Neutrophil (primary cell): ENCODE data around the gene HNRNPAB.

Experiments used
- H3K27ac ChIP-seq: fragments of 200-600 bp; sonication (generic); 2 replicates; pipeline ENCODE4 v1.5.1; 2016; ENCODE audit warnings: mild to moderate bottlenecking, moderate library complexity
- H3K27me3 ChIP-seq: fragments of 200-600 bp; sonication (generic); 2 replicates; pipeline ENCODE4 v1.6.0; 2016; ENCODE audit warnings: mild to moderate bottlenecking
- H3K36me3 ChIP-seq: fragments of 200-600 bp; sonication (generic); 2 replicates; pipeline ENCODE4 v1.5.1; 2017
- H3K4me1 ChIP-seq, 2 experiments: fragments of 200-600 bp in 1 of 2; sonication (generic) in 1 of 2; 1 replicate in 1 of 2; 2 replicates in 1 of 2; pipeline versions ENCODE4 v1.5.1 to v1.6.1; 2013 to 2016; ENCODE audit warnings: low read depth in 1 of 2, low read length in 1 of 2, mild to moderate bottlenecking in 1 of 2, moderate library complexity in 1 of 2; ENCODE audit not compliant: control insufficient read depth in 1 of 2, insufficient read depth in 1 of 2
- H3K4me3 ChIP-seq, 2 experiments: fragments of 200-600 bp in 1 of 2; sonication (generic) in 1 of 2; 1 replicate in 1 of 2; 2 replicates in 1 of 2; pipeline ENCODE4 v1.5.1; 2013 to 2016; ENCODE audit warnings: low read depth in 1 of 2, low read length in 1 of 2, mild to moderate bottlenecking in 1 of 2, moderate library complexity in 1 of 2
- H3K9me3 ChIP-seq: fragments of 200-600 bp; sonication (generic); 2 replicates; pipeline ENCODE4 v1.5.1; 2016
- TF ChIP-seq, protein P1 (sequence below): fragments of 200-600 bp; sonication (generic); IDR thresholded peaks from 2 replicates; pipeline ENCODE4 v1.5.1; 2016; ENCODE audit warnings: antibody characterized with exemption

The HNRNPAB gene

DNA sequence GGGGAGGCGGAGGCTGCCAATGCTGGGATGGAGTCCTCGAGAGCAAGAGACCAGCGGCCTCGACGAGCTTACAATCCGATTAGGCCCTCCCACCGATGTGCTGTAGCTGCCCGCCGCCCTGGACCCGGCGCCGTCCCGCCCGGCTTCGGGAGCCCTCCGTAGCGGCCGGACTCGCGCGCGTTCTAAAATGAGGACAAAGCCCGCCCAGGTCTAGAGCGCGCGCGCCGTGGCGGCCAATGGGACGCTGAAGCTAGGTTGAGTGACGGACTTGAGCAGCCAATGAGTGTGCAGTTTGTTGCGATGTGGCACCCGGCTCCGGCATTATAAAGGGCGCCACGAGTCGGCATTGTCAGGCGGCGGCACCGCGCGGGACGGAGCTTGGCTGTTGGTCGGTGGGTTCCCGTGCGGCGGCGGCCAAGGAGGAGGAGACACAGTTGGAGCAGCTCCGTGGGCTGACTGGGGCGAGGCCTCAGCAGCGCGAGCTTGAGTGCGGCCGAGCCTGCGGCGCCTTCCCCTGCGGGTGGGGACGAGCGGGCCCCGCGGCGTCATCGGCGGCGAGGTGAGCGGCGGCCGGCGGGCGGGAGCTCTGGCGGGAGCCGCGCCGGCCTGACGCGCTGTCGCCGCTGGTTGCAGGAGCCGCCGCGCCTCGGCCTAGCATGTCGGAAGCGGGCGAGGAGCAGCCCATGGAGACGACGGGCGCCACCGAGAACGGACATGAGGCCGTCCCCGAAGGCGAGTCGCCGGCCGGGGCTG, at the start of gene HNRNPAB:
Gene HNRNPAB (plus strand): TSS at position 352 of the 753 bp plus-strand sequence. CDS start 305 bp downstream, at position 657.
- Histone ChIP-seq H3K4me3 (peak within 1 kb of the TSS; percentile 92 to 99), H3K27ac (peak within 1 kb of the TSS; percentile 85), H3K9me3 (no peaks in the 10 kb centered on the region), H3K36me3 (peaks cover 31% of the 10 kb centered on the region), H3K4me1 (peaks cover 35 to 43% of the 10 kb centered on the region in 2 experiments), H3K27me3 (no peaks in the 10 kb centered on the region)
- TF ChIP-seq, protein P1, sequence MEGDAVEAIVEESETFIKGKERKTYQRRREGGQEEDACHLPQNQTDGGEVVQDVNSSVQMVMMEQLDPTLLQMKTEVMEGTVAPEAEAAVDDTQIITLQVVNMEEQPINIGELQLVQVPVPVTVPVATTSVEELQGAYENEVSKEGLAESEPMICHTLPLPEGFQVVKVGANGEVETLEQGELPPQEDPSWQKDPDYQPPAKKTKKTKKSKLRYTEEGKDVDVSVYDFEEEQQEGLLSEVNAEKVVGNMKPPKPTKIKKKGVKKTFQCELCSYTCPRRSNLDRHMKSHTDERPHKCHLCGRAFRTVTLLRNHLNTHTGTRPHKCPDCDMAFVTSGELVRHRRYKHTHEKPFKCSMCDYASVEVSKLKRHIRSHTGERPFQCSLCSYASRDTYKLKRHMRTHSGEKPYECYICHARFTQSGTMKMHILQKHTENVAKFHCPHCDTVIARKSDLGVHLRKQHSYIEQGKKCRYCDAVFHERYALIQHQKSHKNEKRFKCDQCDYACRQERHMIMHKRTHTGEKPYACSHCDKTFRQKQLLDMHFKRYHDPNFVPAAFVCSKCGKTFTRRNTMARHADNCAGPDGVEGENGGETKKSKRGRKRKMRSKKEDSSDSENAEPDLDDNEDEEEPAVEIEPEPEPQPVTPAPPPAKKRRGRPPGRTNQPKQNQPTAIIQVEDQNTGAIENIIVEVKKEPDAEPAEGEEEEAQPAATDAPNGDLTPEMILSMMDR = peak; percentile 53

DNA sequence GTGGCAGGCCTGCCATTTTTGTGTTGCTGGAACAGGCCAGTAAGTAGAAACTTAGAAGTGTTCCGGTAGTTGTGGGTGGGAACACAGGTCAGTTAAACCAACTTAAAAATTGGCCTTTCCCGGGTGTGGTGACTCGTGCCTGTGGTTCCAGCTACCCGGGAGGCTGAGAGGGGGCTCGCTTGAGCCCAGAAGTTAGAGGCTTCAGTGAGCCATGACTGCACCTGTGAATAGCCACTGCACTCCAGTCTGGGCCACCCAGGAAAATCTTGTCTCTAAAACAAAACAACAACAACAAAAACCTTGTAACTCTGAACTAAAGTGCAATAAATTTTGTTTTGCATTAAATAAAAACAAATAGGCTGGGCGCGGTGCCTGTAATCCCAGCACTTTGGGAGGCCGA, 49.3 kb upstream of the HNRNPAB start:
- Histone ChIP-seq H3K36me3 (peaks cover 6% of the 10 kb centered on the region), H3K9me3 (no peaks in the 10 kb centered on the region), H3K4me1 (peaks cover 11 to 14% of the 10 kb centered on the region in 2 experiments), H3K4me3 (no peak overlapping the region), H3K27ac (no peak overlapping the region), H3K27me3 (no peaks in the 10 kb centered on the region)
- TF ChIP-seq, protein P1 = no peak

DNA sequence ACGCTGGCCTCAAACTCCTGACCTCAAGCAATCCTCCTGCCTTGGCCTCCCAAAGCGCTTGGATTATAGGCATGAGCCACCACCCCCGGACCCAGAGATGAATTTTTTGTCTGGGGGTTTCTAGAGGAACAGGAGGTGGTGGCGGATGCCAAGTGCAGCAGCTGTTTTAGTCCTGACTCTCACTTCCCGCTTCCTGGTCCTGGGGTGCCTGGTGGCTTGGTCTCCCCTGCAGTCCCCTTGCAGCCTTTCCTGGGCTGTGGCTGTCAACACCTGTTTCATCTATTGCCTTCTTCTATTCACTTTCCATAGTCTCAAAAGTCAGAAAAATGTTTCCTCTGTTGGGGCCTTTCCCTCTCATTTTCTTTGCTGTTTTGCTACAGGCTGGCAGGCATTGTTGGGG, 44.2 kb upstream of the HNRNPAB start:
- Histone ChIP-seq H3K4me1 (peaks cover 9 to 10% of the 10 kb centered on the region in 2 experiments), H3K27me3 (peaks cover 20% of the 10 kb centered on the region), H3K36me3 (no peaks in the 10 kb centered on the region), H3K4me3 (no peak overlapping the region), H3K9me3 (no peaks in the 10 kb centered on the region), H3K27ac (no peak overlapping the region)
- TF ChIP-seq, protein P1 = no peak

DNA sequence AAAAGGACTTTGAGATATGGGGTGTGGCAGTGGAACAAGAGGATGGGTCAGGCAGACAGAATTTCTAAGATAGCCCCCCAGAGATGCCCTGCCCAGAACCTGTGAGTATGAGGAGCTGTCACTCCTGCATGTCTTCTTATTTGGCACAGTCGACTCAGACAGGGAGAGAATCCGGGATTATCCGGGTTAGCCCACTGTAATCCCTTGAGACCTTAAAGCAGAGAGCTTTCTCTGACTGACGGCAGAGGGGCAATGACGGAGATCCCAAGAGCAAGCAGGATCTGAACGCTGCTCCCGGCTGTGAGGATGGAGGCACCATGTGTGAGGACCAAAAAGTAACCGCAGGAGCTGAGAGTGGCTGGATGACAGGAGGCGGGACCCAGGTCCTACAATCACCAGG, 41.9 kb upstream of the HNRNPAB start:
- H3K27ac ChIP-seq = no peak overlapping the region
- TF ChIP-seq, protein P1 = no peak
- H3K4me3 ChIP-seq = no peak overlapping the region
- H3K9me3 ChIP-seq = no peaks in the 10 kb centered on the region
- H3K4me1 ChIP-seq = peaks cover 9 to 10% of the 10 kb centered on the region in 2 experiments
- no peaks in the 10 kb centered on the region for H3K36me3 ChIP-seq
- peaks cover 31% of the 10 kb centered on the region for H3K27me3 ChIP-seq

DNA sequence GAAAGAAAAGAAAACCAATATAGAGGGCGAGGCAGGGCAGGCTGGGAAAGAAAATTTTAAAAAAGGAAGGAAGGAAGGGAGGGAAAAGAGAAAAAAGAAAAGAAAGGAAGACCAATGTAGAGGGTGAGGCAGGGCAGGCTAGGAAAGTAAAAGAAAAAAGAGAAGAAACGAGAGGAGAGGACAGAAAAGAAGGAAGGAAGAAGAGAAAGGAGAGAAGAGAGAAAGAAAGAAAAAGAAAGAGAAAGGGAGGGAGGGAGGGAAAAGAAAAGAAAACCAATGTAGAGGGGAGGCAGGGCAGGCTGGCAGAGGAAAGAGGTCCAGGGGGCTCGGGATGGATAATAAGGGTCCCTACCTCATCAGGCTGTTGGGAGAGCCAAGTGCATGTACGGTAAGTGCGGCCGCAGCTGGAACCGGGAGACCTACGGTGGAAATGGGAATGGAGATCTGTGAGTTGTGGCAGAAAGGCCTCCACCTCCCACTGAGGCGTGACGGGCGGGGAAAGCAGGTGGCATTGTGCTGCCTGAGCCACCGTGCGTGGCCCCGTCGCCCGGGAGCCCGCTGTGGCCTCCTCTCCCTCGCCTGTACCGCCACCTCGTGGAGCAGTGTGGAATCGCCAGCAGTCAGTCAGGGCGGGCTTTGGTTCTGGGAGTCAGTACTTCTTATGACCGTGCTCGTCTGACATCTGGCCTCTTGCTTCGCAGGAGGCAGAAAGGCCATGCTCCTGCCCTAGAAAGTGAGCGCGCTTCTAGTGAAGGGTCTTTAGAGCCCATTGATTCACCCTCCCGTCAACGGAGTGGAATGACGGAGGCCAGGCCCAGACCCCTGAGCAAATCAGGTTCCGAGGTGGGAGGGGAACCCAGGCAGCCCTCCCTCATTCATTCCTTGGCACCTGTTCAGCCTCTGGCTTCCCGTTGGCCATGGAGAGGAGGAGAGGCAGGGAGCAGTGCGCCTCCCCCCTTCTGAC, 40.3 kb upstream of the HNRNPAB start:
- Histone ChIP-seq H3K36me3 (no peaks in the 10 kb centered on the region), H3K4me3 (peak overlapping the region; percentile 45 to 58), H3K27ac (no peak overlapping the region), H3K9me3 (no peaks in the 10 kb centered on the region), H3K4me1 (peaks cover 9 to 10% of the 10 kb centered on the region in 2 experiments), H3K27me3 (peaks cover 31% of the 10 kb centered on the region)
- TF ChIP-seq, protein P1 = peak; percentile 97
